HUES48 (cell line): Measurements from ENCODE around the gene PDZD8.

Source experiments
- H3K27ac ChIP-seq: one replicate; pipeline ENCODE4 v1.7.0; 2013; ENCODE audit warnings: low read depth, low read length, inconsistent platforms
- H3K27me3 ChIP-seq: 2 replicates; pipeline ENCODE4 v1.6.1; 2013; ENCODE audit warnings: mild to moderate bottlenecking, low read length; ENCODE audit not compliant: control insufficient read depth, insufficient read depth
- H3K36me3 ChIP-seq: 2 replicates; pipeline ENCODE4 v1.6.1; 2013; ENCODE audit warnings: low read length; ENCODE audit not compliant: control insufficient read depth, insufficient read depth
- H3K4me1 ChIP-seq: 2 replicates; pipeline ENCODE4 v1.6.1; 2013; ENCODE audit warnings: mild to moderate bottlenecking, low read length; ENCODE audit not compliant: control insufficient read depth, insufficient read depth
- H3K4me3 ChIP-seq: 2 replicates; pipeline ENCODE4 v1.5.1; 2013; ENCODE audit warnings: mild to moderate bottlenecking, low read depth, low read length
- H3K9ac ChIP-seq: 2 replicates; pipeline ENCODE4 v1.6.1; 2013; ENCODE audit warnings: mild to moderate bottlenecking, low read depth, low read length, moderate library complexity
- H3K9me3 ChIP-seq: 2 replicates; pipeline ENCODE4 v1.6.1; 2013; ENCODE audit warnings: low read length; ENCODE audit not compliant: control insufficient read depth, insufficient read depth

Gene PDZD8

GRCh38 chr10:117363028-117363427, 12.2 kb downstream of the PDZD8 start:
- Histone ChIP-seq H3K9me3 (no peaks in the 10 kb centered on the region), H3K9ac (no peak overlapping the region), H3K36me3 (no peaks in the 10 kb centered on the region), H3K4me3 (no peak overlapping the region), H3K27me3 (no peaks in the 10 kb centered on the region), H3K4me1 (peaks cover 20% of the 10 kb centered on the region), H3K27ac (no peak overlapping the region)

DNA sequence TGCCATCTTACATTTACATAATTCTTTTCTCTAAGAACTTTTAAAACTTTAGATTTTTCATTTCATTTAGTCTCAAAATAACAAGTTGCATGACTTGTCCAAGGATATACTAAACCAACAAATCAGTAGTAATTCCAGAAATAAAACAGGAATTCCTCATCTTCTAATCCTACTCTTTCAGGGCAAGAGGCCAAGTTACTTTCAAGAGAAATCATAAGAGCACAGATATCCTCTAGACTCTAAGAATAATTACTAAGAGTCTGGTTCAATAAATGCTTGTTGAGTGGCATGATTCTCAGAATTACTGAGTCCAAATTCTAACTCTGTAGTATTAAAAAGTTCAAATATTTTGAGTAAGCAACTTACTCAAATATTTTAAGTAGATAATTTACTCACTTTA, 12.9 kb downstream of the PDZD8 start:
- H3K4me3 ChIP-seq = no peak overlapping the region
- H3K9me3 ChIP-seq = no peaks in the 10 kb centered on the region
- no peaks in the 10 kb centered on the region for H3K36me3 ChIP-seq
- no peaks in the 10 kb centered on the region for H3K27me3 ChIP-seq
- H3K9ac ChIP-seq = no peak overlapping the region
- peaks cover 20% of the 10 kb centered on the region for H3K4me1 ChIP-seq
- H3K27ac ChIP-seq = no peak overlapping the region

DNA sequence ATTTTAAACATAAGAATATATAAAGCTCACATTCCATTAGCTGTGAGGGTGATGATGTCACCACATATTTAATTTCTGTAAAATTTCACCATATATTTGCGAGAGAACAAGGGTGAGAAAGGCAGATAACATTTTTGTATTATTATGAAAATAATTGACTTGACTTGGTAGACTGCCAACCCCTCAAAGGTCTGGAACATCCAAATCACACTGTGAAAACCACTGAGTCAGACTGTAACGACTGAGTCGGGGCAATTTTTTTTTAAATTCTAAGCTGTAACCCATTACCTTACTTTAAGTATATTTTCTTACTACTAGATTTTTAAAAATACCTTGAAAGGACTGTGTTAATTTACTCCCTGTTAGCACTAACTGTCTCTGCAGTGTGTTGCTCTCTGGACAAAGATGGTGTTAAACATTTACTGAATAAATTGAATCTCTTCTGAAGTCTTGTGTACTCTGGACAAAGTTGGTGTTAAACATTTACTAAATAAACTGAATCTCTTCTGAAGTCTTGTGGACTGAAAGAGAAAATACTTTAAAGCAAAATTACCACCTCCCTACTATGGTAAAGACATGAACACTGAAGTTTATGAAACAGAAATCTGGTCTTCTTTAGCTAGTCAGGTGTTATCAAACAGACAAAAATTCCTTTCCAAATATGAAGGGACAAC, 14.1 kb downstream of the PDZD8 start:
- Histone ChIP-seq H3K27me3 (no peaks in the 10 kb centered on the region), H3K27ac (no peak overlapping the region), H3K4me3 (no peak overlapping the region), H3K36me3 (no peaks in the 10 kb centered on the region), H3K9ac (no peak overlapping the region), H3K9me3 (no peaks in the 10 kb centered on the region), H3K4me1 (peaks cover 20% of the 10 kb centered on the region)

DNA sequence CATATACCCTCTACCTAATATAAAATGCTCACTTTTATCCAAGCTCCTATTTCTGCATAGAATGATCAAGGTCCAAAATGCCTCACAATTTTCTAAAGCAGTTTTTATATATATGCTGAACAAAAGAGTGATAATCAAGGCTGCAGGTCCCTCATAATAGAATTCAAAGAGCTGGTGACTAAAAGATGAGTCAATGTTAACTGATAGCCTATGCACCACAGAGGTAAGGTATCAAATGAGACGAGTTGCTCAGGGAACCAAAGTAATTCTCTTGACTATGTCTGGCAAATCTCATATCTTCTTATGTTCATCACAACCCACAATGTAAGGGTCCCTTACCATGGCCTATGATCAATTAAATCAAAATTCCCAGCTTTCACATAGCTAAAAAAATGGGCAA, 15.2 kb downstream of the PDZD8 start:
- H3K27ac ChIP-seq = no peak overlapping the region
- no peaks in the 10 kb centered on the region for H3K9me3 ChIP-seq
- no peaks in the 10 kb centered on the region for H3K27me3 ChIP-seq
- H3K9ac ChIP-seq = no peak overlapping the region
- peaks cover 26% of the 10 kb centered on the region for H3K4me1 ChIP-seq
- no peaks in the 10 kb centered on the region for H3K36me3 ChIP-seq
- no peak overlapping the region for H3K4me3 ChIP-seq

DNA sequence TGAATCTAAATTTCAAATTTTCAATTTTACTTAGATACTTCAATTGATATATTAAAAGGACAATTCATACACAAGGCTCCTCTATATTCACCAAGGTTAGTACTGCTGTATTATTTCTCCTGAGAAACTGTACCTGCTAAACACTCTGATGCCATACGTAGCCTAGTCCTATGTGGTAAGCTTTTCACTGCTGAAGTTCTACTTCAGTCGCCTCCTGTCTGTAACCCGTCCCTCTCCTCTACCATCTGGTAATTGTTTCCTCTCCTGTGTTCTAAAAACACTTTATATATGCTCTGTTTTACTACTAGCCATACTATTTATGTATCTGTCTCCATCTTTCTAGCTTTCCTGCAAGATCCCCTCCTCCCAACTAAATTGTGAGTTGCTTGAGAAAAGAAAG, 20.2 kb downstream of the PDZD8 start:
- H3K4me1 ChIP-seq = peaks cover 33% of the 10 kb centered on the region
- H3K9ac ChIP-seq = no peak overlapping the region
- no peak overlapping the region for H3K4me3 ChIP-seq
- H3K27ac ChIP-seq = no peak overlapping the region
- H3K36me3 ChIP-seq = no peaks in the 10 kb centered on the region
- H3K9me3 ChIP-seq = no peaks in the 10 kb centered on the region
- no peaks in the 10 kb centered on the region for H3K27me3 ChIP-seq

GRCh38 chr10:117353684-117354083, 21.6 kb downstream of the PDZD8 start:
- no peak overlapping the region for H3K9ac ChIP-seq
- no peak overlapping the region for H3K4me3 ChIP-seq
- no peak overlapping the region for H3K27ac ChIP-seq
- H3K9me3 ChIP-seq = no peaks in the 10 kb centered on the region
- no peaks in the 10 kb centered on the region for H3K27me3 ChIP-seq
- H3K4me1 ChIP-seq = peaks cover 40% of the 10 kb centered on the region
- no peaks in the 10 kb centered on the region for H3K36me3 ChIP-seq

- Histone ChIP-seq H3K27ac (no peak overlapping the region), H3K4me3 (no peak overlapping the region), H3K9me3 (no peaks in the 10 kb centered on the region), H3K4me1 (peaks cover 49% of the 10 kb centered on the region), H3K27me3 (no peaks in the 10 kb centered on the region), H3K9ac (no peak overlapping the region), H3K36me3 (no peaks in the 10 kb centered on the region)
Measured at GRCh38 chr10:117352724-117353123, 22.5 kb downstream of the PDZD8 start.

DNA sequence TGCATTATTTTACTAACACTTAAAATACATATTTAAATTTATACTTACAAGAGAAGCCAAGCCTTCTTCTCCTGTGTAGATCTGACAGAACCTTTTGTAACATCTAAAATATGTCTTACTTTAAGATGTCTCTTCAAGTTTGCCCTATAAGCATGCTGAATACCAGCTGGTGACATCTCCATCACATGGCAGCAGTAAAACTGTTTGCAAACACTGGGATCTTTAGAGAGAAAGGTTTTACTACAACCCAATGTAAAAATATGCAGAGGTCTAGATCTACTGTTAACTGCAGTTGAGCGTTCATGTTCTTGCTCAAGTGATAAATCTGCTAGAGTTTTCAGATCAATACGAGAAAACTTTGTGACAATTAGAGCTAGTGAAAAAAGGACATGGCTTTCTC, 23.2 kb downstream of the PDZD8 start:
- Histone ChIP-seq H3K36me3 (no peaks in the 10 kb centered on the region), H3K27ac (no peak overlapping the region), H3K9ac (no peak overlapping the region), H3K4me3 (no peak overlapping the region), H3K9me3 (no peaks in the 10 kb centered on the region), H3K4me1 (peaks cover 57% of the 10 kb centered on the region), H3K27me3 (no peaks in the 10 kb centered on the region)

DNA sequence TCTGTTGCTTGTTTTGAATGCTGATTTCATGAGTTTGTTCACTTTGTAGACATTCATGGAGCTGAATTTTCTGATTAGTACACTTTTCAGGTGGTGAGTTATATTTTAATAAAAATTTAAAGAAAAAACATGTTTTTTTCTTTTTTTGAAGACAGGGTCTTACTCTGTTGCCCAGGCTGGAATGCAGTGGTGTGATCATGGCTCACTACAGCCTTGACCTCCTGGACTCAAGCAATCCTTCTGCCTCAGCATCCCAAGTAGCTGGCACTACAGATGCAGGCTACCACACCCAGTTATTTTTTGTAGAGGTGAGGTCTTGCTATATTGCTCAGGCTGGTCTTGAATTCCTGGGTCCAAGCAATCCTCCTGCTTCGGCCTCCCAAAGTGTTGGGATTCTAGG, 23.7 kb downstream of the PDZD8 start:
- Histone ChIP-seq H3K4me3 (no peak overlapping the region), H3K9me3 (no peaks in the 10 kb centered on the region), H3K9ac (no peak overlapping the region), H3K27ac (no peak overlapping the region), H3K36me3 (no peaks in the 10 kb centered on the region), H3K4me1 (peaks cover 59% of the 10 kb centered on the region), H3K27me3 (no peaks in the 10 kb centered on the region)

DNA sequence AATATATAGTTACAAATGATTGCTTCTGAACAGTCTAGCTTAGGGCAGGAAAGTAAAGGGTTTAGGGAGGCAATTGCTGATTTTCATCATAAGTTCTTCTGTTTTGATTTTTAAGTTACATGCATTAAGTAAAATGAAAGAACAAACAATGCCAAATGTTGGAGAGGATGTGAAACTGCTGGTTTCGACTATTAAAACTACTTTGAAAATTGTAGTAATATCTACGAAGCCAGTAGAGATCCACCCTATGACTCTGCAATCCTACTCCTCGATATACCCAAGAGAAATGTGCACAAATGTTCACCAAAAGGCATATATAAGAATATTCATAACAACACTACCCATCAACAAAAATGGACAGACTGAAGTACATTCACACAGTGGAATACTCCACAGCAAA, 24.3 kb downstream of the PDZD8 start:
- no peak overlapping the region for H3K4me3 ChIP-seq
- H3K27ac ChIP-seq = no peak overlapping the region
- no peaks in the 10 kb centered on the region for H3K27me3 ChIP-seq
- H3K36me3 ChIP-seq = no peaks in the 10 kb centered on the region
- no peak overlapping the region for H3K9ac ChIP-seq
- H3K9me3 ChIP-seq = no peaks in the 10 kb centered on the region
- H3K4me1 ChIP-seq = peaks cover 63% of the 10 kb centered on the region

GRCh38 chr10:117348236-117348635, 27.0 kb downstream of the PDZD8 start:
- Histone ChIP-seq H3K27me3 (no peaks in the 10 kb centered on the region), H3K27ac (no peak overlapping the region), H3K36me3 (no peaks in the 10 kb centered on the region), H3K4me3 (no peak overlapping the region), H3K4me1 (peaks cover 62% of the 10 kb centered on the region), H3K9me3 (no peaks in the 10 kb centered on the region), H3K9ac (no peak overlapping the region)
